GDM1 (cell line): ENCODE measurements around the gene MEGF9.
A peak's percentile ranks its signal among the peaks of the same experiment; 100 is the strongest.
"Not testable (repeated sequence)": the region's sequence is repeated elsewhere in the genome, so short reads cannot be mapped to it uniquely, and the experiment has no call there.

Experiments
- DNase-seq: peaks from one replicate; lab custom pipeline; 2025; lab: John Stamatoyannopoulos, UW

The MEGF9 gene

DNA sequence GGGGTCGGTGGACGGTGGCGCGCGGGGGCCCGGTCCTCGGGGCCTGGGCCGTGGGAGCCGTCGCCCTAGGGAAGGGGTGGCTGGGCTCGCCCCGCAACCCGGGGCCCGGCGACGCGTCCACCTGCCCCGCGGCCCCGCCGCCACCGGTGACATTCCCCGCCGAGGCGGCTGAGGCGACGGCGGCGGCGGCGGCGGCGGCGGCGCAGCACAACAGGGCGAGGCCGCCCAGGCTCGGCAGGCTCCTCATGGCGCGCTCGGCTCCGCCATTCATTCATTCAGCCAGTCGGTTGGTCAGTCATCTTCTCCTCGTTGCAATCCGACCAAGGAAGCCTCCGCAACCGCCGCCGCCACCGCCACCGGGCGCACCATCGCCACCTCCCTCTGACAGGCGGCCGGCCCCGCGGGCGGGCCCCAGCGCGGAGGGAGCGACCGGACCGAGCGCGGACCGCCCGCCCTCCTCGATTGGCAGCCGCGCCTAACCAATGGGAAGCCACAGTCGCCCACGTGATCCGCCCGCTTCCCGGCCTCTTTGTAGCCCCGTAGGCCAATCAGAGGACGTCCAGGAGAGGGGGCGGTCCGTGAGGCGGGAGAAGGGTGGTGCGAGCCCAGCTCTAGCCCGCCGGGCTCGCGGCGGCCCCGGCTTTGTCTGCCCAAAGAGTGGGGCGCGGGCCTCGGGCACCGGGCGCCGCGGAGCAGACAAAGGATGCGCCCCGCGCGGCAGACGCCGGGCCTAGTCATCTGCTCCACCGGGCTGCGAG is at the start of gene MEGF9:
Gene MEGF9, minus strand, starts transcription at position 383 of the 758 bp plus-strand sequence. Its CDS starts 112 bp downstream, at position 271.
- DNase-seq = peak; percentile 94

- no peak for DNase-seq
Measured at GRCh38 chr9:120761006-120761405, 46.7 kb upstream of the MEGF9 start.

DNA sequence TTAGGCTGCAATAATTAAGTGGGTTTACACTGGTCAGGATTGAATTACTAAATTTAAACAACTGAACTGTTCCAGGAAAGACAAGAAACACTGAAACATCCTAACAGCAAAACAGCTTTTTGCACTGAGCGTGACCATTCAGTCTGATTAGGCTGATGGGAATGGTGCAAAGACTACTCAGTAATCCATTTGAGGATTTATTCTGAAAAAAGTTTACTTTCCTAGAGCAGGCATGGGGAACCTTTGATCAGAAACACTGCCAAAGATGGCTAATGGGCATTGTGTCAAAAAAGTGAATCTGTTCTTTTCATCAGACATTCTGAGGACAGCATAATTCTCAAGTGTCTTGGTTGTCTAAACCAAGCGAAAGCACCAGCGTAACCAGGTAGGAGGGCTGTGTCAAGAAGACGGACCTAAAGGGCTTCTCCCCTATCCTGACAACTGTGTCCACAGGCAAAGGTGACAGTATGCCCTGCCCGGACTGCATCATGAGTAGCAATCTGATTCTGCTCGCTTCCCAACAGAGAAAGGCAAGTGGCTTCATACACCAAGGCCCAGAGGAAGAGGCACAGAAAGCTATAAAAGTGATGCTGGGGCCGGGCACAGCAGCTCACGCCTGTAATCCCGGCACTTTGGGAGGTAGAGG is 45.6 kb upstream of the MEGF9 start:
- DNase-seq = no peak

DNA sequence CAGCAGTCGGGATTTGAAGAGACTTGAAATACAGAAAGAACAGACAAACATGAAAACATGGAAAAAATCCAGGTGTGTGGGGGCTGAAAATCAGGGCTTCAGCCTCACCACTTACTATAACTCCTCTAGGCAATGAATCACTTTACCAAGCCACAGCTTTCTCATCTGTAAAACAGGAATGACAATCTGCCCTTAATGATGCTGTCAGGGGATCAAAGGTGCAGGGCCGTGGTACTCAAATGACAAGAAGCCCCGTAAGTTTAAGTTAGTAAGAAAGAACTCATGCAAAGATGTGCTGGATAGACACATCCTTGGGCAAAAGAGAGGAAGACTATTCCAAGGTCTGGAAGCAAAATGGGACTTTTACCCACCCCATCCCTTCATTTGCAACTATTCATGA is 44.3 kb upstream of the MEGF9 start:
- DNase-seq = no peak

- DNase-seq = no peak
Measured at GRCh38 chr9:120757026-120757913, 43.0 kb upstream of the MEGF9 start.

DNA sequence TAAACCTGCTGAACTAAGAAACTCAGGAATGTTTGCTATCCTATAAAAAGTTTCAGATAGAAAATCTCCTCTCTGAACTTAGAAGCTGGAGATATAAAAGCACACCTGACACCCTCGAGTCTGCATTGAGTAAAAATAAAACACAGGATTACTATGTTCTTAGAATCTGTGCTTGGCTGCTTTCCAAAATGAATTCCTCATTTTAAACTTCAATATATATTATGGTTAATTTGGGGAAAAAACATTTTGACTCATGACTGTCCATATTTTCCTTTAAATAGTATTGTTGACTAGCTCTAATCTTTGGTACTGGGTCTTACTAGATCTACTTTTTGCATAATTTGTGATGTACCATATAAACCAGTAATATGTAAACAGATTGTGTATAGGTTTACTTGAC is 42.3 kb upstream of the MEGF9 start:
- no peak for DNase-seq

DNA sequence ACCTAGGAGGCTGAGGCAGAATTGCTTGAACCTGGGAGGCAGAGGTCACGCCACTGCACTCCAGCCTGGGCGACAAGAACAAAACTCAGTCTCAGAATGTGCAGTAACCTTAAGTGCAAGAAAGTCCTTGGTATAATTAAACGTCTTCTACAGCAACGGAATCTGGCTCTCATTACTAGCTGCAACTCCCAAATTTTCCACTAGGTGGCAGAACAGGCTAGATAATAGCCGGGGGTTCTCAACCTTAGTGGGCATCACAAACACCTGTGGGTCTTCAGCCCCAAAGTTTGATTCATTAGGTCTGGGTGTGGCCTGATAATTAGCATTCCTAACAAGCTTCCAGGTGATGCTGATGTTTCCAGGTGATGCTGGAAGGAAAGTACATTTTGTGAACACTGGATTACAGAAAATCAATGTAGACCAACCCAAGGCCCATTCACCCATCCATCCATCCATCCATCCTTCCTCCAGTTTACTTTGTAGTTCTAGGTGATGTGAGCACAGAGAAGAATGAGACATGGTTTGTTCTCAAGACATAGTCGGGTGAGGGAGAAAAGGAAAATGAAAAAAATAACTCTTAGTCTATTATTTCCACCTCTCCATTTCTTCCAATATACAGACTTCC is 41.7 kb upstream of the MEGF9 start:
- DNase-seq = no peak

DNA sequence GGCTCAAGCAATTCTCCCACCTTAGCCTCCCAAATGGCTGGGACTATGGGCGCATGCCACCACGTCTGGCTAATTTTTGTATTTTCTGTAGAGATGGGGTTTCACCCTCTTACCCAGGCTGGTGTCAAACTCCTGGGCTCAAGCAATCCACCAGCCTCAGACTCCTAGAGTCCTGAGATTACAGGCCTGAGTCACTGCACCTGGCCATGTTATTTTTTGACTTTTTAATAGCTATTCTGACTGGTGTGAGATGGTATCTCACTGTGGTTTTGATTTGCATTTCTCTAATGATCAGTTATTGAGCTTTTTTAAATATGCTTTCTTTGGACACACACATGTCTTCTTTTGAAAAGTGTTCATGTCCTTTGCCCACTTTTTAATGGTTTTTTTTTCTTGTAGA is 40.8 kb upstream of the MEGF9 start:
- no peak for DNase-seq

DNA sequence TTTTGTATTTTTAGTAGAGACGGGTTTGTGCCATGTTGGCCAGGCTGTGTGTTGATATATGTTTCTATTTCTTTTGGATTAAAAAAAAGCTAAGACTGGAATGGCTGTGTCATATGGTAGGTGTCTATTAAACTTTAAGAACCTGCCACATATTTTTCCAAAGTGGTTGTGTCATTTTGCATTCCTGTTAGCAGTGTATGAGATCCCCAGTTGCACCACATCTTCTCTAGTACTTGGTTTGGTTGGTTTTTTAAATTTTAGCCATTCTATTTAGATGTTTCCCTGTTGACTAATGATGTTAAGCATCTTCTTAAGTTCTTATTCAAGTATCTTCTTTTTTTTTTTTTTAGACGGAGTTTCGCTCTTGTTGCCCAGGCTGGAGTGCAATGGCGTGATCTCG is 36.2 kb upstream of the MEGF9 start:
- no peak for DNase-seq

DNA sequence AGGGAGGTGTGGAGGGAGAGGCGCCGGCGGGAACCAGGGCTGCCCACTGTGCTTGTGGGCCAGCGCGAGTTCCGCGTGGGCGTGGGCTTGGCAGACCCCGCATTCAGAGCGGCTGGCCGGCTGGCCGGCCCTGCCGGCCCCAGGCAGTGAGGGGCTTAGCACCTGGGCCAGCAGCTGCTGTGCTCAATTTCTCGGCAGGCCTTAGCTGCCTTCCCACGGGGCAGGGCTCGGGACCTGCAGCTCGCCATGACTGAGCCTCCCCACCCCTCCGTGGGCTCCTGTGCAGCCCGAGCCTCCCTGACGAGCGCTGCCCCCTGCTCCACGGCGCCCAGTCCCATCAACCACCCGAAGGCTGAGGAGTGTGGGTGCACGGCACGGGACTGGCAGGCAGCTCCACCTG is 32.1 kb upstream of the MEGF9 start:
- DNase-seq = not testable (repeated sequence)

DNA sequence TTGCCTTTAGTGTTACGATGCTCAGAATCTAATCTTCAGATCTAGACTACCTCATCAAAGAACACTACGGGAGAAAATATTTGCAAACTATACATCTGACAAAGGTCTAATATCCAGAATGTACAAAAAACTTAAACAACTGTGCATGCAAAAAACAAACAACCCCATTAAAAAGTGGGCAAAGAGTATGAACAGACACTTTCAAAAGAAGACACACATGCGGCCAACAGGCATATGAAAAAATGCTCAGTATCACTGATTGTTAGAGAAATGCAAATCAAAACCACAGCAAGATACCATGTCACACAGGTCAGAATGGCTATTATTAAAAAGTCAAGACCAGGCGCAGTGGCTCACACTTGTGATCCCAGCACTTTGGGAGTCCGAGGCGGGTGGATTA is 31.0 kb upstream of the MEGF9 start:
- no peak for DNase-seq

GRCh38 chr9:120742951-120743416 is 28.7 kb upstream of the MEGF9 start:
- DNase-seq = no peak

GRCh38 chr9:120741701-120742100 is 27.4 kb upstream of the MEGF9 start:
- no peak for DNase-seq

DNA sequence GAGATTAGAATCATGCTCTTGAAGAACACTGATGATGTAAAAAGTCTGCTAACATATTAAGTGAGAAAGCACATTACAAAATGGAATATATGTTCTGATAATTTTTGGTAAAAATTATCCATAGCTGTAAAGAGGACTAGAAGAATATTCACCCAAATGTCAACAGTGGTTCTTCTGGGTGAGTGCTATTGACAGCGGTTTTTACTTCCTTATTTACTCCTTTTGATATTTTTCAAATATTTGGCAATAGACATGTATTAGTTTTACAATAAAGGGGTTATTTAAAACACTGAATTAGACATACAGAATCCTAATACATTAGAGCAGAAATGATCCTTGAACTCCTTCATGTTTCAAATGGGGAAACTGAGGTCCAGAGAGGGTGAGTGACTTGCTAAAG is 26.9 kb upstream of the MEGF9 start:
- no peak for DNase-seq

DNA sequence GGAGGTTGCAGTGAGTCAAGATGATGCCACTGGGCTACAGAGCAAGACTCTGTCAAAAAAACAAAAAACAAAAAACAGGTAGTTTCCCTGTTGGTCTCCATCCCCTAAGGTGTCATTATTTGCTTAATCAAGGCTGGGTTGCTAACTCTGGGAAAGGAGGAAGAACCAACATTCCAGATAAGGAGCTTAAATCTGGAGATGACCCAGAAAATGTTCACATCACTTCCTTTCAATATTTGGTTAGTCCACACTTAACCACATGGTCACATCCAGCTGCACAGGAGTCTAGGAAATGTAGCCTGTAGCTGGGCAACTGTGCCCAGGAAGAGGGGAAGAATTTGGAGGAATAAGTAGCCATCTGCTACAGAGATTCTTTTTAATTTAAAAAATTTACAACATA is 25.9 kb upstream of the MEGF9 start:
- DNase-seq = no peak

DNA sequence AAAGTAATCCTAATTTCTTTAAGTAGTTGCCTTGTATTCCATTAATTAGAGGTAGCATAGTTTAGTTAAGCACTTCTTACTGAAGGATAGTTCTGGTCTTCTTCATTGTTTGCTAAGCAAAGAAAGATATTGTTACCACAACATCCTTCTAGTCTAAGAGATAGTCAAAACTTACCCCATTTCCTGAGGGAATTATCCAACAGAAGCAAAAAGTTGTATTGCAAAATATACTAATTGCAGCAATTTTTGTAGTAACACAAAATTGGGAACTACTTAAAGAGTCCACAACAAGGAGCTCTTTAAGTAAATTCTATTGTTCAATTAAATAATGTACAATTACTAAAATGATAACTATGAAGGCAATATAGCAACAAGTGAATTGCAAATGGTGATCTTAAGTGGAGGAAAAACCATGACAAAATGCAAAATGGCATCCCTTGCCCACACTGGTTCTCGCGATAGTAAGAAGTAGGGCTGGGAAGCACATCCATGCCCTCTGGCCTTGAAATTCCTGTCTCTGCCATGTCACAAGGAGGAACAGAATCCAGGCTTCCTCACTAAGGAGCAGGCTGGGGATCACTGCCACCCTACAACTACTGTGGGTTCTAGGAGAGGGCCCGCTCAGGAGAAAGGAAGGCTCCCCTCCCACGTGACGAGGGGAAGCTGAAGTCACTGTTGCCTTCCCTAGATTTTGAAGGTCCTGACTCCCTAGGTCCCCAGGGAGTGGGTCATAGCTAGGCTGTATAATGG is 23.3 kb upstream of the MEGF9 start:
- DNase-seq = no peak

- no peak for DNase-seq
Measured at GRCh38 chr9:120736881-120737280, 22.6 kb upstream of the MEGF9 start.

- no peak for DNase-seq
Measured at GRCh38 chr9:120735415-120736126, 21.3 kb upstream of the MEGF9 start.

DNA sequence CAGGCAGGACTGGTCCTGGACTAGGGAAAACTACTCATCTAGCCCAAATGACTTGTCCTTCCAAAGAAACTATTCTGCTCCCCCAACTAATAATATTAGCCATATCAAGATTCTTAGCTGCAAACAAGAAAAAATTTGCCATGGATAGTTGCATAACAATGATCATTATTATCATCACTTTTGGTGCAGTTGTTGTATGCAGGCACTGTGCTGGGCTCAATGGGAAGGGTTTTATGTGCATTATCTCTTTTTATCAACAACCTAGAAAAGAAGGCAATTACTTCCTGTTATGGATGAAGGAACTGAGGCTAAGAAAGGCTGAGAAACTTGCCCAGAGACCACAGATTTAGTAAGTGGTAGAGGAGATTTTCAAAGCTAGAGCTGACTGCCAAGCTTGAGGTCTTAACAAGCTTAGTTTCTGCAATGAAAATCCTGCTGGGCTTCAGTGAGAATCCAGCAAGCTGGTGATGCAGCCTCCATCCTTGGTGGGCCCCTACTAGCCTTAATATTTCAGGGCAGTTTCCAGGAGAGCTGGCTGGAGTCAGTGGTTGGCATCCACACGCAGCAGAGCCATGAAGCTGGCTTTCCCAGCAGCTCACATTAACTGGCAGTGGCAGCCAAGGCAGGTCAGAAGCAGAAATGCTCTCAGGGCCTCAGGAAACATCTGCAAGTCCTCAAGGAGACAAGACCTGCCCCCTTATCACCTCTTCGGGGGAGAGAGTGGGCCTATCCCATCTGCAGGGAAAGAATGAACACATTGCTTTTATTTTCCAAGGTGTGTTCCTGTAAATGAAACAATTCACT is 20.5 kb upstream of the MEGF9 start:
- no peak for DNase-seq

DNA sequence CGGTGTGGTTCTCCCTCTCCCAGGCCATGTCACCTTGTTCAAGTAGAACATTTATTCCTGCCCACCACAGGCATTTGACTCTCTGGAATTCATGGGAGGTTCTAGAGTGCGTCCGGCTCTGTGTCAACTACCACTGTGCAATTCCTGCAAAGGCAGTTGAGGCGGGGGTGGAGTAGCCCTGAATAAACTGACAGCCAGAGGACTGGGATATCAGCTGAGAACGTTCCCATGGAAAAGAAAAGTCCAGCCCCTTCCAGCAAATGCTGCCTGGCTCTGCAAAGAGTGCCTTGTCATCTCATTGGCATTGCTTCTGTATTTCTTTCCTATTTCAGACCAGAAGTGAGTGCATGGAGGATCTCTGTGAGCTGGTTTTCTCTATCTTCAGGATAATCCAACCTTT is 18.9 kb upstream of the MEGF9 start:
- no peak for DNase-seq
